ENCODE data around the gene HS1BP3. TPM values are rescaled to one million over a fixed set of nuclear protein-coding genes. Genes with fewer than 3 reads are reported as not detected.

HS1BP3 gene
- total and polyA plus RNA-seq, 2 of the 13 experiments (the other 11 are each of a cell fraction or from before 2014, with no cell fraction given) = 15.2 to 22.0 TPM

DNA sequence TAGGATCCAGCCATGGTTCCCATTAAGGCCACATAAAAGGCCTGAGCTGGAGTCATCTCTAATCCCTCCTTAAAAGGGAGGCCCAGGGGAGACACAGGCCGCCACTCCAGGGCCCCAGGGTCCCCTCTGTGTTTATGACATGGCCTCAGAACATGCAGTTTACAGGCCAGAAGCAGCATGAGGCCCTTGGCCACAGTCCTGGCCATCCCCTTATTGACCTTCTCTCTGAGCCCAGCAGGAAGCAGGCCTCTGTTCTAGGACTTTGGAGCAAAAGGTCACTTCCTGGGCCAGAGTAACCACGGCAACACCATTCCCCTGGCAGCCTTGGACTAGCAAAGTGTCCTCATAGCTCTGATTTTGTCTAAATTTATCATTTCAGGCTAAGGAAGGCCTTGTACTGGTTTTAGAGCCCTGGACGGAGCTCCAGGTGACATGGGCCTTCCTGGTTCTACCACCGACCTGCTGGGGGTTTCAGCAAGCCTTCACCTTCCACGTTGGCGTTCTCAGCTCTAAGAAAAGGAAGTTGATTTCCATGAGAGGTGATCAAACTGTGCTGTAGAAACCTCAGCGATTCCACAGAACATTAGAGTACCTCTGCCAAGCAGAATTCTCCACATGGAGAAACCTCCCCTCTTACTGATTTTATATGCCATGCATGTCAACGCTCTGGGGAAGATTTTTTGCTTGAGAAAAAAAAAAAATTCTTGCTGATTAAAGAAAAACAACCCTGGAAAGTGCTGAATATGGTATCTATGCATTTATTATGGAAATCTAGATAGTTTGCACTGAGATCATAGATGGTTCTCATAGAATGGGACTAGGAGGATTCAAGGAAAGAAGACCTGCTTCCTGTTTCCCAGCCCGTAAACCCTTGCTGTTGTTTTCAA is 53.7 kb downstream of the HS1BP3 start (continued):
- TF ChIP-seq, protein P1, sequence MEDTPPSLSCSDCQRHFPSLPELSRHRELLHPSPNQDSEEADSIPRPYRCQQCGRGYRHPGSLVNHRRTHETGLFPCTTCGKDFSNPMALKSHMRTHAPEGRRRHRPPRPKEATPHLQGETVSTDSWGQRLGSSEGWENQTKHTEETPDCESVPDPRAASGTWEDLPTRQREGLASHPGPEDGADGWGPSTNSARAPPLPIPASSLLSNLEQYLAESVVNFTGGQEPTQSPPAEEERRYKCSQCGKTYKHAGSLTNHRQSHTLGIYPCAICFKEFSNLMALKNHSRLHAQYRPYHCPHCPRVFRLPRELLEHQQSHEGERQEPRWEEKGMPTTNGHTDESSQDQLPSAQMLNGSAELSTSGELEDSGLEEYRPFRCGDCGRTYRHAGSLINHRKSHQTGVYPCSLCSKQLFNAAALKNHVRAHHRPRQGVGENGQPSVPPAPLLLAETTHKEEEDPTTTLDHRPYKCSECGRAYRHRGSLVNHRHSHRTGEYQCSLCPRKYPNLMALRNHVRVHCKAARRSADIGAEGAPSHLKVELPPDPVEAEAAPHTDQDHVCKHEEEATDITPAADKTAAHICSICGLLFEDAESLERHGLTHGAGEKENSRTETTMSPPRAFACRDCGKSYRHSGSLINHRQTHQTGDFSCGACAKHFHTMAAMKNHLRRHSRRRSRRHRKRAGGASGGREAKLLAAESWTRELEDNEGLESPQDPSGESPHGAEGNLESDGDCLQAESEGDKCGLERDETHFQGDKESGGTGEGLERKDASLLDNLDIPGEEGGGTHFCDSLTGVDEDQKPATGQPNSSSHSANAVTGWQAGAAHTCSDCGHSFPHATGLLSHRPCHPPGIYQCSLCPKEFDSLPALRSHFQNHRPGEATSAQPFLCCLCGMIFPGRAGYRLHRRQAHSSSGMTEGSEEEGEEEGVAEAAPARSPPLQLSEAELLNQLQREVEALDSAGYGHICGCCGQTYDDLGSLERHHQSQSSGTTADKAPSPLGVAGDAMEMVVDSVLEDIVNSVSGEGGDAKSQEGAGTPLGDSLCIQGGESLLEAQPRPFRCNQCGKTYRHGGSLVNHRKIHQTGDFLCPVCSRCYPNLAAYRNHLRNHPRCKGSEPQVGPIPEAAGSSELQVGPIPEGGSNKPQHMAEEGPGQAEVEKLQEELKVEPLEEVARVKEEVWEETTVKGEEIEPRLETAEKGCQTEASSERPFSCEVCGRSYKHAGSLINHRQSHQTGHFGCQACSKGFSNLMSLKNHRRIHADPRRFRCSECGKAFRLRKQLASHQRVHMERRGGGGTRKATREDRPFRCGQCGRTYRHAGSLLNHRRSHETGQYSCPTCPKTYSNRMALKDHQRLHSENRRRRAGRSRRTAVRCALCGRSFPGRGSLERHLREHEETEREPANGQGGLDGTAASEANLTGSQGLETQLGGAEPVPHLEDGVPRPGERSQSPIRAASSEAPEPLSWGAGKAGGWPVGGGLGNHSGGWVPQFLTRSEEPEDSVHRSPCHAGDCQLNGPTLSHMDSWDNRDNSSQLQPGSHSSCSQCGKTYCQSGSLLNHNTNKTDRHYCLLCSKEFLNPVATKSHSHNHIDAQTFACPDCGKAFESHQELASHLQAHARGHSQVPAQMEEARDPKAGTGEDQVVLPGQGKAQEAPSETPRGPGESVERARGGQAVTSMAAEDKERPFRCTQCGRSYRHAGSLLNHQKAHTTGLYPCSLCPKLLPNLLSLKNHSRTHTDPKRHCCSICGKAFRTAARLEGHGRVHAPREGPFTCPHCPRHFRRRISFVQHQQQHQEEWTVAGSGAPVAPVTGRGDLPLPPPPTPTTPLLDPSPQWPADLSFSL (CRISPR knock-in tag; IDR thresholded peaks at IDR 0.05) = no peak
- TF ChIP-seq ZMYM4 (CRISPR knock-in tag; IDR thresholded peaks at IDR 0.05) (peak; percentile 88), ATF7-NPFF (CRISPR knock-in tag; IDR thresholded peaks at IDR 0.05; ENCODE audit: low read depth) (peak; percentile 85), MXI1 (IDR thresholded peaks at IDR 0.05; ENCODE audit: borderline replicate concordance, low read depth, low read length) (peak; percentile 89; the same call in 2 of the 3 replicates), BRD4 (CRISPR knock-in tag; IDR thresholded peaks at IDR 0.05) (peak; percentile 99), AHR (CRISPR knock-in tag; IDR thresholded peaks at IDR 0.05) (peak; percentile 76; the same call in 1 of the 2 replicates), HNRNPK (IDR thresholded peaks at IDR 0.05; ENCODE audit: low read depth, low read length, poor library complexity, severe bottlenecking) (no peak), ZNF570 (CRISPR knock-in tag; IDR thresholded peaks at IDR 0.05; ENCODE audit: borderline replicate concordance) (no peak), SALL1 (CRISPR knock-in tag; IDR thresholded peaks at IDR 0.05) (peak; percentile 99)
- TF ChIP-seq, protein P2, sequence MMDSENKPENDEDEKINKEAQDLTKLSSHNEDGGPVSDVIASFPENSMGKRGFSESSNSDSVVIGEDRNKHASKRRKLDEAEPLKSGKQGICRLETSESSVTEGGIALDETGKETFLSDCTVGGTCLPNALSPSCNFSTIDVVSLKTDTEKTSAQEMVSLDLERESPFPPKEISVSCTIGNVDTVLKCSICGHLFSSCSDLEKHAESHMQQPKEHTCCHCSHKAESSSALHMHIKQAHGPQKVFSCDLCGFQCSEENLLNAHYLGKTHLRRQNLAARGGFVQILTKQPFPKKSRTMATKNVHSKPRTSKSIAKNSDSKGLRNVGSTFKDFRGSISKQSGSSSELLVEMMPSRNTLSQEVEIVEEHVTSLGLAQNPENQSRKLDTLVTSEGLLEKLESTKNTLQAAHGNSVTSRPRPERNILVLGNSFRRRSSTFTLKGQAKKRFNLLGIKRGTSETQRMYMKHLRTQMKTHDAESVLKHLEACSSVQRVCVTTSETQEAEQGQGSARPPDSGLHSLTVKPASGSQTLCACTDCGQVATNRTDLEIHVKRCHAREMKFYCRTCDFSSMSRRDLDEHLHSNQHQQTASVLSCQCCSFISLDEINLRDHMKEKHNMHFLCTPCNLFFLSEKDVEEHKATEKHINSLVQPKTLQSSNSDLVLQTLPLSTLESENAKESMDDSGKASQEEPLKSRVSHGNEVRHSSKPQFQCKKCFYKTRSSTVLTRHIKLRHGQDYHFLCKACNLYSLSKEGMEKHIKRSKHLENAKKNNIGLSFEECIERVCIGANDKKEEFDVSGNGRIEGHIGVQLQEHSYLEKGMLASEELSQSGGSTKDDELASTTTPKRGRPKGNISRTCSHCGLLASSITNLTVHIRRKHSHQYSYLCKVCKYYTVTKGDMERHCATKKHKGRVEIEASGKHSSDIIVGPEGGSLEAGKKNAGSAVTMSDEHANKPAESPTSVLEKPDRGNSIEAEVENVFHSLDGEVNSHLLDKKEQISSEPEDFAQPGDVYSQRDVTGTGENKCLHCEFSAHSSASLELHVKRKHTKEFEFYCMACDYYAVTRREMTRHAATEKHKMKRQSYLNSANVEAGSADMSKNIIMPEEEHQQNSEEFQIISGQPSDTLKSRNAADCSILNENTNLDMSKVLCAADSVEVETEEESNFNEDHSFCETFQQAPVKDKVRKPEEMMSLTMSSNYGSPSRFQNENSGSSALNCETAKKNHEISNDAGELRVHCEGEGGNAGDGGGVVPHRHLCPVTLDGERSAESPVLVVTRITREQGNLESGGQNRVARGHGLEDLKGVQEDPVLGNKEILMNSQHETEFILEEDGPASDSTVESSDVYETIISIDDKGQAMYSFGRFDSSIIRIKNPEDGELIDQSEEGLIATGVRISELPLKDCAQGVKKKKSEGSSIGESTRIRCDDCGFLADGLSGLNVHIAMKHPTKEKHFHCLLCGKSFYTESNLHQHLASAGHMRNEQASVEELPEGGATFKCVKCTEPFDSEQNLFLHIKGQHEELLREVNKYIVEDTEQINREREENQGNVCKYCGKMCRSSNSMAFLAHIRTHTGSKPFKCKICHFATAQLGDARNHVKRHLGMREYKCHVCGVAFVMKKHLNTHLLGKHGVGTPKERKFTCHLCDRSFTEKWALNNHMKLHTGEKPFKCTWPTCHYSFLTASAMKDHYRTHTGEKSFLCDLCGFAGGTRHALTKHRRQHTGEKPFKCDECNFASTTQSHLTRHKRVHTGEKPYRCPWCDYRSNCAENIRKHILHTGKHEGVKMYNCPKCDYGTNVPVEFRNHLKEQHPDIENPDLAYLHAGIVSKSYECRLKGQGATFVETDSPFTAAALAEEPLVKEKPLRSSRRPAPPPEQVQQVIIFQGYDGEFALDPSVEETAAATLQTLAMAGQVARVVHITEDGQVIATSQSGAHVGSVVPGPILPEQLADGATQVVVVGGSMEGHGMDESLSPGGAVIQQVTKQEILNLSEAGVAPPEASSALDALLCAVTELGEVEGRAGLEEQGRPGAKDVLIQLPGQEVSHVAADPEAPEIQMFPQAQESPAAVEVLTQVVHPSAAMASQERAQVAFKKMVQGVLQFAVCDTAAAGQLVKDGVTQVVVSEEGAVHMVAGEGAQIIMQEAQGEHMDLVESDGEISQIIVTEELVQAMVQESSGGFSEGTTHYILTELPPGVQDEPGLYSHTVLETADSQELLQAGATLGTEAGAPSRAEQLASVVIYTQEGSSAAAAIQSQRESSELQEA (CRISPR knock-in tag; IDR thresholded peaks at IDR 0.05; ENCODE audit: not compliant biosample characterization) = peak; percentile 24
- TF ChIP-seq, protein P3, sequence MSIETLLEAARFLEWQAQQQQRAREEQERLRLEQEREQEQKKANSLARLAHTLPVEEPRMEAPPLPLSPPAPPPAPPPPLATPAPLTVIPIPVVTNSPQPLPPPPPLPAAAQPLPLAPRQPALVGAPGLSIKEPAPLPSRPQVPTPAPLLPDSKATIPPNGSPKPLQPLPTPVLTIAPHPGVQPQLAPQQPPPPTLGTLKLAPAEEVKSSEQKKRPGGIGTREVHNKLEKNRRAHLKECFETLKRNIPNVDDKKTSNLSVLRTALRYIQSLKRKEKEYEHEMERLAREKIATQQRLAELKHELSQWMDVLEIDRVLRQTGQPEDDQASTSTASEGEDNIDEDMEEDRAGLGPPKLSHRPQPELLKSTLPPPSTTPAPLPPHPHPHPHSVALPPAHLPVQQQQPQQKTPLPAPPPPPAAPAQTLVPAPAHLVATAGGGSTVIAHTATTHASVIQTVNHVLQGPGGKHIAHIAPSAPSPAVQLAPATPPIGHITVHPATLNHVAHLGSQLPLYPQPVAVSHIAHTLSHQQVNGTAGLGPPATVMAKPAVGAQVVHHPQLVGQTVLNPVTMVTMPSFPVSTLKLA (IDR thresholded peaks at IDR 0.05) = peak; percentile 32; the same call in 1 of the 2 replicates

Measured in HepG2 (cell line).